Measurements from ENCODE around the gene RASSF5. TPM values are rescaled to one million over a fixed set of nuclear protein-coding genes. Genes with fewer than 3 reads are reported as not detected.

Gene RASSF5
- total RNA-seq, 1 donor from 2014 or later: 116 TPM

GRCh38 chr1:206535853-206536188 lies 28.5 kb downstream of the RASSF5 start:
- TF ChIP-seq CTCF (IDR thresholded peaks at IDR 0.05): no peak
- Mint-ChIP-seq H3K27ac (no peak overlapping the region), H3K27me3 (no peaks in the 10 kb centered on the region), H3K9me3 (no peaks in the 10 kb centered on the region), H3K4me1 (no peaks in the 10 kb centered on the region), H3K36me3 (ENCODE audit: low read depth) (no peaks in the 10 kb centered on the region), H3K4me3 (no peak overlapping the region)
- ChIA-PET POLR2A (interaction anchor here (1.6 kb wide), 1 partner anchor 44 kb away, joined by 3 read pairs; no protein-coding TSS in a partner anchor), CTCF (interaction anchor here (0.6 to 1.8 kb wide), 4 partner anchors 19 to 447 kb away, joined by 3 to 4 read pairs (median 4); no protein-coding TSS in a partner anchor)
- no peak for ATAC-seq (ENCODE audit: low read depth)
- DNase-seq: no peak
- intact Hi-C loops (cut with micrococcal nuclease): no loop called here

- H3K9me3 Mint-ChIP-seq: no peaks in the 10 kb centered on the region
- DNase-seq: no peak
- no peak for ATAC-seq (ENCODE audit: low read depth)
- no peak overlapping the region for H3K27ac Mint-ChIP-seq
- H3K4me1 Mint-ChIP-seq: no peaks in the 10 kb centered on the region
- no peaks in the 10 kb centered on the region for H3K36me3 Mint-ChIP-seq (ENCODE audit: low read depth)
- TF ChIP-seq CTCF (IDR thresholded peaks at IDR 0.05): no peak
- no peak overlapping the region for H3K4me3 Mint-ChIP-seq
- intact Hi-C loops (cut with micrococcal nuclease): no loop called here
- ChIA-PET POLR2A (interaction anchor here (1.6 kb wide), 1 partner anchor 43 kb away, joined by 3 read pairs; no protein-coding TSS in a partner anchor), CTCF (interaction anchor here (1.2 to 1.8 kb wide), 2 partner anchors 46 to 445 kb away, joined by 4 read pairs; no protein-coding TSS in a partner anchor)
- H3K27me3 Mint-ChIP-seq: no peaks in the 10 kb centered on the region
Observed at GRCh38 chr1:206537141-206537540, 29.8 kb downstream of the RASSF5 start.

DNA sequence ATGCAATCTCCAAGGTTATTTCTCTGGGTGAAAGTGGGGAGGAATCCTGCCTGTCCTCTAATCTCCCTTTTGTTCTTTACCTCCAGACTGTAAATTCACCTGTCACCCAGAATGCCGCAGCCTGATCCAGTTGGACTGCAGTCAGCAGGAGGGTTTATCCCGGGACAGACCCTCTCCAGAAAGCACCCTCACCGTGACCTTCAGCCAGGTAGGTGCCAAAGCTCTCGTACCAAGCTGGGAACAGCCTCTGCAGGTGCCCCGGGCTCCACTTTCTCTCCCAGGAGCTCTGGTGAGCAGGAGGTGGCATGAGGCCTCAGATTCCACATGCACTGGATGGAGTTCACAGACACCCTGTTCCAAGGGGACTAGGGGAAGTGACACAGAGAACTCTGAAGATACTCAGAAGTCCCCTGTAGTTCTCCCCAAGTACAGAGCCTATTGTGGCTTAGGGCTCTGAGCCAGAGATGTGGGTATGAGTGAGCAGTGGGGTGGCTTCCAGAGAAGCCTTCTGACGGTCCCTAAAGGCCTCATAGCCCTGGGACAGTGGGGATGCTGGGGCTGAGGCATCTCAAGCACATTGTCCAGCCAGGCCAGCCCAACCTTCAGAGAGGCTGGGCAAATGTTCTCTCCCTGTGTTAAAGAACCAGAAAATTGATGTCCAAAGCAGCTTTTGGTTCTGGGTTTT lies 30.9 kb downstream of the RASSF5 start:
- Mint-ChIP-seq H3K9me3 (no peaks in the 10 kb centered on the region), H3K4me1 (no peaks in the 10 kb centered on the region), H3K27ac (no peak overlapping the region), H3K4me3 (no peak overlapping the region), H3K36me3 (ENCODE audit: low read depth) (no peaks in the 10 kb centered on the region), H3K27me3 (no peaks in the 10 kb centered on the region)
- TF ChIP-seq CTCF (IDR thresholded peaks at IDR 0.05): no peak
- ChIA-PET POLR2A (no interaction called here), CTCF (no interaction called here)
- intact Hi-C loops (cut with micrococcal nuclease): no loop called here
- ATAC-seq (ENCODE audit: low read depth) (no peak), DNase-seq (no peak)

DNA sequence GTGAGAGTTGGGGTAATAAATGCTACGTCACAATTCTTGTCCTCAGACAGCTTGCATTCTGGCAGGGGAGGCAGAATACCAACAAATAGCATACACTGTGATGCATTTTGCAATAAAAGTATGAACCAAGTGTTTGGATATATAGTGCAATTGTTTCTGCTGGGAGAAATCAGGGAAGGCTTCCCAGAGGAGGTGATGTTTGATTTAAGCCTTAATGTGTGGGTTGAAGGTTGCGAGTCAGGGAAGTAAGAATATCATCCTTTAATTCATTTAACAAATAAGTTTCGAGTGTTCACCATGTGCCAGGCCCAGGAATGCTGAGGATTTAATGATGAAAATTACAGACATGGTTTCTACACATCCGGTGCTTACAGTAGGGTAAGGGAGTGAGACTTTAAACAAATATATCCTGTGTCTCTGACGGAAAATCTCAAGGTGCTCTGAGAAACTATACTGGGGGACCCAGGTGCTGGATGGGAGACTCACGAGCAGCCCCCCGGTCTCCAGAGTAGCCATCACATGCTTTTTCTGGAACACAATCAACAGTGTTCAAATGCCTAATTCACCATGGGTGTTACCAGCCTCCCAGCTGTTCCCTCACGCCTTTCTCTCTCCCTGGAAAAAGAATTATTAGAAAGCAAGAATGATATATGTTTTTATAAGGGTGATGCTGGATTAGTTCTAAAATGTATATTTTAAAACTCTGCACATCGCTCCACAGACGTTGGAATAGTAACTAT lies 31.7 kb downstream of the RASSF5 start:
- CTCF ChIA-PET: interaction anchor here (10.1 kb wide), 1 partner anchor 43 kb away, joined by 349 read pairs; no protein-coding TSS in a partner anchor
- H3K36me3 Mint-ChIP-seq (ENCODE audit: low read depth): no peaks in the 10 kb centered on the region
- H3K4me3 Mint-ChIP-seq: no peak overlapping the region
- ATAC-seq (ENCODE audit: low read depth) (no peak), DNase-seq (no peak)
- POLR2A ChIA-PET: no interaction called here
- no peak overlapping the region for H3K27ac Mint-ChIP-seq
- H3K27me3 Mint-ChIP-seq: no peaks in the 10 kb centered on the region
- TF ChIP-seq CTCF (IDR thresholded peaks at IDR 0.05): no peak
- no peaks in the 10 kb centered on the region for H3K4me1 Mint-ChIP-seq
- H3K9me3 Mint-ChIP-seq: no peaks in the 10 kb centered on the region
- intact Hi-C loops (cut with micrococcal nuclease): no loop called here

All from activated B cell treated with CpG ODN at 0.5 μM for 24 hours (primary cell).